OCI-LY1 (cell line): ENCODE results near the gene ICE2.

ENCODE experiments used
- H2AFZ ChIP-seq: fragments of 200-600 bp; sonication (generic), shearing (Covaris generic); 2 replicates; pipeline ENCODE4 v1.6.0; 2014; ENCODE audit warnings: antibody characterized with exemption, mild to moderate bottlenecking, low read length
- H3F3A ChIP-seq: fragments of 200-600 bp; sonication (generic), shearing (Covaris generic); 2 replicates; pipeline ENCODE4 v1.6.0; 2014; ENCODE audit warnings: mild to moderate bottlenecking, antibody characterized with exemption, low read length, moderate library complexity; ENCODE audit not compliant: insufficient read depth
- H3K27ac ChIP-seq: fragments of 200-600 bp; sonication (generic); 2 replicates; pipeline ENCODE4 v1.5.1; 2014; ENCODE audit warnings: low read length, mixed run types, mild to moderate bottlenecking, low read depth; ENCODE audit not compliant: poor library complexity, severe bottlenecking
- H3K27me3 ChIP-seq: fragments of 200-600 bp; sonication (generic); 2 replicates; pipeline ENCODE4 v1.6.0; 2014; ENCODE audit warnings: antibody characterized with exemption, mild to moderate bottlenecking, low read length, moderate library complexity; ENCODE audit not compliant: insufficient read depth
- H3K36me3 ChIP-seq: fragments of 200-600 bp; sonication (generic); 2 replicates; pipeline ENCODE4 v1.6.1; 2014; ENCODE audit warnings: mild to moderate bottlenecking, antibody characterized with exemption, low read length, moderate library complexity, mixed read lengths; ENCODE audit not compliant: insufficient read depth
- H3K4me1 ChIP-seq: fragments of 200-600 bp; sonication (generic); 2 replicates; pipeline ENCODE4 v1.5.1; 2014; ENCODE audit warnings: mild to moderate bottlenecking, low read length, moderate library complexity; ENCODE audit not compliant: insufficient read depth, severe bottlenecking
- H3K4me2 ChIP-seq: fragments of 200-600 bp; sonication (generic), shearing (Covaris generic); 2 replicates; pipeline ENCODE4 v1.6.1; 2014; ENCODE audit warnings: low read length
- H3K4me3 ChIP-seq: fragments of 200-600 bp; sonication (generic); 2 replicates; pipeline ENCODE4 v1.5.1; 2014; ENCODE audit warnings: low read length, low read depth, mild to moderate bottlenecking, mixed read lengths; ENCODE audit not compliant: poor library complexity, severe bottlenecking
- H3K79me2 ChIP-seq: fragments of 200-600 bp; shearing (Covaris generic); 2 replicates; pipeline ENCODE4 v1.6.1; 2016; ENCODE audit warnings: mixed run types, low read length, mixed read lengths; ENCODE audit not compliant: insufficient read depth
- H3K9ac ChIP-seq: fragments of 200-600 bp; sonication (generic), shearing (Covaris generic); 2 replicates; pipeline ENCODE4 v1.6.1; 2014; ENCODE audit warnings: mild to moderate bottlenecking, low read length, mixed read lengths
- H3K9me2 ChIP-seq: fragments of 200-600 bp; sonication (generic), shearing (Covaris generic); 2 replicates; pipeline ENCODE4 v1.6.1; 2014; ENCODE audit warnings: low read depth, mild to moderate bottlenecking, low read length, mixed read lengths
- H3K9me3 ChIP-seq: fragments of 200-600 bp; shearing (Covaris generic); 2 replicates; pipeline ENCODE4 v1.6.1; 2014; ENCODE audit warnings: low read length, mixed read lengths
- H4K20me1 ChIP-seq: fragments of 200-600 bp; sonication (generic), shearing (Covaris generic); 2 replicates; pipeline ENCODE4 v1.6.0; 2016; ENCODE audit warnings: mild to moderate bottlenecking, low read length; ENCODE audit not compliant: insufficient read depth
- EZH2 ChIP-seq: fragments of 200-600 bp; sonication (generic), shearing (Covaris generic); IDR thresholded peaks from 2 replicates; pipeline ENCODE4 v1.8.0; 2017; ENCODE audit warnings: borderline replicate concordance, mixed run types, mild to moderate bottlenecking, antibody characterized with exemption, low read length, moderate library complexity, mixed read lengths
- TF ChIP-seq, protein P1 (sequence below): fragments of 200-600 bp; sonication (generic), shearing (Covaris generic); IDR thresholded peaks from 2 replicates; pipeline ENCODE4 v1.5.1; 2017; ENCODE audit warnings: mild to moderate bottlenecking, antibody characterized with exemption, low read length, moderate library complexity, mixed read lengths

The ICE2 gene

DNA sequence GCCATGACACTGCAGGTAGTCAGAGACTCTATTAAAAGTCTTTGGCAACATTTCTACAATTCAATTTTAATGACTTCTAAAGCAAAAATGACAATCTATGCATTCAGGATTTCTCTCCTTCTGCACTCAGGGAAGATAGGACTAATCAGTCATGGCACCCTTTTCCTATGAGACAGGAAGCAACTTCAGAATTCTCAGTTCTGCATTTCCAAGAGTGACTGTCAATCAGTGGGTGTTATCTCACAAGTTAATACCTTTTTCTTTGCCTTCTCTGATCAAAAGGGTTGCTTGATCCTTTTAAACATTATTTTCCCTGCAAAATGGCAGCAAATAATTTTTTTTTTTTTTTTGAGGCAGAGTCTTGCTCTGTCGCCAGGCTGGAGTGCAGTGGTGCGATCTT lies 7.8 kb upstream of the ICE2 start:
- TF ChIP-seq EZH2, result no peak
- TF ChIP-seq, protein P1, sequence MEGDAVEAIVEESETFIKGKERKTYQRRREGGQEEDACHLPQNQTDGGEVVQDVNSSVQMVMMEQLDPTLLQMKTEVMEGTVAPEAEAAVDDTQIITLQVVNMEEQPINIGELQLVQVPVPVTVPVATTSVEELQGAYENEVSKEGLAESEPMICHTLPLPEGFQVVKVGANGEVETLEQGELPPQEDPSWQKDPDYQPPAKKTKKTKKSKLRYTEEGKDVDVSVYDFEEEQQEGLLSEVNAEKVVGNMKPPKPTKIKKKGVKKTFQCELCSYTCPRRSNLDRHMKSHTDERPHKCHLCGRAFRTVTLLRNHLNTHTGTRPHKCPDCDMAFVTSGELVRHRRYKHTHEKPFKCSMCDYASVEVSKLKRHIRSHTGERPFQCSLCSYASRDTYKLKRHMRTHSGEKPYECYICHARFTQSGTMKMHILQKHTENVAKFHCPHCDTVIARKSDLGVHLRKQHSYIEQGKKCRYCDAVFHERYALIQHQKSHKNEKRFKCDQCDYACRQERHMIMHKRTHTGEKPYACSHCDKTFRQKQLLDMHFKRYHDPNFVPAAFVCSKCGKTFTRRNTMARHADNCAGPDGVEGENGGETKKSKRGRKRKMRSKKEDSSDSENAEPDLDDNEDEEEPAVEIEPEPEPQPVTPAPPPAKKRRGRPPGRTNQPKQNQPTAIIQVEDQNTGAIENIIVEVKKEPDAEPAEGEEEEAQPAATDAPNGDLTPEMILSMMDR, result no peak
- Histone ChIP-seq H3K9ac (no peak overlapping the region), H3K27me3 (no peaks in the 10 kb centered on the region), H3K4me3 (no peak overlapping the region), H3K36me3 (no peaks in the 10 kb centered on the region), H3K27ac (no peak overlapping the region), H3K4me1 (no peaks in the 10 kb centered on the region), H3K9me3 (no peaks in the 10 kb centered on the region), H2AFZ (no peak overlapping the region), H4K20me1 (no peaks in the 10 kb centered on the region), H3K9me2 (no peaks in the 10 kb centered on the region), H3K4me2 (no peak overlapping the region), H3F3A (no peaks in the 10 kb centered on the region), H3K79me2 (no peaks in the 10 kb centered on the region)

DNA sequence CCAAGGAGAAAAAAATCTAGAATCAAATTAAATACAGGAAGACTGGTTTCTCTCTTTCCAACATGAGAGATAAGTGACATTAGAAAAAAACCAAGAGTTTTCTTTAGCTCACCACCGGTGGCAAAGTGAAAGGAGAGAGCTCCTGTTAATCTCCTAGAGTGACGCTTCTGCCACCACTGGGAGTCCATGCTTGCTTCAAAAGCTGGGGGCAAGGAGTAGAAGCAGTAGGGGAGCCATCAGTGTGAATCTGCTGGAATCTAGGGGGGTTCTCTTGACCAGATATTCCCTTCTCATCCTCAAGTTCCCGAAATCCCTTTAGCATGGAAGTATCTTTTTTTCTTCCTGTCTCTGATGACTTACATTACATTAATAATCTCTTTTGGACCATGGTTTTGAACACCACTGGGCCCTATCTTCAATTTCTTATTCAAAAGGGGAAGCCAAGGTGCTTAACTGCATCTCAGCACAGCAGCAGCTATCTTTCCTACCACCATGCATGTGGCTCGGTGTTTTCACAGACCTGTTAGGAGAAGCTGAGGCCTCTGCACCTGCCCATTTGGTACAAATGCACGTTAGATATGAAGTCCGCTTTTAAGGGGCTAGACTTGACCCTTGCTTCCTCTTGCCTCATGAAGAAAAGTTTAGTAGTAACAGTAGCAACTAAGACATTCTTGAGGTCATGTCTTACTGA lies 6.6 kb upstream of the ICE2 start:
- Histone ChIP-seq H3K27me3 (no peaks in the 10 kb centered on the region), H3K79me2 (no peaks in the 10 kb centered on the region), H3K4me1 (no peaks in the 10 kb centered on the region), H3K9me3 (no peaks in the 10 kb centered on the region), H3K4me3 (no peak overlapping the region), H3K9ac (no peak overlapping the region), H3F3A (no peaks in the 10 kb centered on the region), H3K27ac (no peak overlapping the region), H2AFZ (no peak overlapping the region), H3K9me2 (no peaks in the 10 kb centered on the region), H3K36me3 (no peaks in the 10 kb centered on the region), H3K4me2 (no peak overlapping the region), H4K20me1 (no peaks in the 10 kb centered on the region)
- TF ChIP-seq, protein P1, result no peak
- no peak for TF ChIP-seq EZH2

DNA sequence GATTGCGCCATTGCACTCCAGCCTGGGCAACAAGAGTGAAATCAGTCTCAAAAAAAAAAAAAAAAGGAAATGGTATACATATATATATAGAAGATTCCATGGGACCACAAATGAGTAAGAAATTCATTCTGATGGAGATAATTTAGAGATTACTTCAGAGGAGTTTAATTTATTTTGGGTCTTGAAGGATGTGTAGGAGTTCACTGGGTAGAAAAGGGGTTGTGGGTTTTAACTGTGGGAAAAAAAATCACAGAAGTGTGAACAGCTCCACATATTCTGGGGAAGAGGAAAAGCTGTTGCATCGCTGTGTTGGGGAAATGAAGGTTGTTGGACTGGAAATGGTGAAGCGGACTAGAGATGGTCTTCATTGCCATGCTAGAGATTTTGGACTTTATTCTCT lies 4.1 kb upstream of the ICE2 start:
- no peak for TF ChIP-seq EZH2
- TF ChIP-seq, protein P1, result no peak
- Histone ChIP-seq H3K27me3 (no peaks in the 10 kb centered on the region), H3K4me2 (no peak overlapping the region), H4K20me1 (no peaks in the 10 kb centered on the region), H3K79me2 (peaks cover 5% of the 10 kb centered on the region), H3K9ac (no peak overlapping the region), H3K4me1 (peaks cover 10% of the 10 kb centered on the region), H3K9me3 (no peaks in the 10 kb centered on the region), H3K36me3 (no peaks in the 10 kb centered on the region), H3K9me2 (no peaks in the 10 kb centered on the region), H3K27ac (no peak overlapping the region), H2AFZ (no peak overlapping the region), H3F3A (no peaks in the 10 kb centered on the region), H3K4me3 (no peak overlapping the region)
